ENCODE data around the gene YLPM1.

Gene YLPM1

GRCh38 chr14:74807853-74808545 is 44.9 kb downstream of the YLPM1 start:
- in situ Hi-C loops (cut with MboI; ENCODE audit: low sequenced_read_pairs), result no loop called here
- DNase-seq (ENCODE audit: low spot score in 2 of 2), result no peak
- Histone ChIP-seq H3K9me3 (no peaks in the 10 kb centered on the region), H3K27me3 (ENCODE audit: low read depth) (no peaks in the 10 kb centered on the region), H3K4me1 (no peaks in the 10 kb centered on the region), H3K4me3 (no peak overlapping the region), H3K36me3 (replicated peaks) (peaks cover 44% of the 10 kb centered on the region)

- Histone ChIP-seq H3K27me3 (ENCODE audit: low read depth) (no peaks in the 10 kb centered on the region), H3K36me3 (replicated peaks) (peaks cover 64% of the 10 kb centered on the region), H3K4me1 (no peaks in the 10 kb centered on the region), H3K9me3 (no peaks in the 10 kb centered on the region), H3K4me3 (no peak overlapping the region)
- in situ Hi-C loops (cut with MboI; ENCODE audit: low sequenced_read_pairs), result no loop called here
- DNase-seq (ENCODE audit: low spot score in 2 of 2), result no peak
Observed at GRCh38 chr14:74816124-74816523, 53.0 kb downstream of the YLPM1 start.

GRCh38 chr14:74820288-74820687 is 57.2 kb downstream of the YLPM1 start:
- Histone ChIP-seq H3K9me3 (no peaks in the 10 kb centered on the region), H3K4me1 (no peaks in the 10 kb centered on the region), H3K36me3 (replicated peaks) (peaks cover 45% of the 10 kb centered on the region), H3K4me3 (no peak overlapping the region), H3K27me3 (ENCODE audit: low read depth) (no peaks in the 10 kb centered on the region)
- no peak for DNase-seq (ENCODE audit: low spot score in 2 of 2)
- in situ Hi-C loops (cut with MboI; ENCODE audit: low sequenced_read_pairs), result no loop called here

GRCh38 chr14:74821267-74821915 is 58.3 kb downstream of the YLPM1 start:
- no peaks in the 10 kb centered on the region for H3K27me3 ChIP-seq (ENCODE audit: low read depth)
- in situ Hi-C loops (cut with MboI; ENCODE audit: low sequenced_read_pairs), result no loop called here
- H3K36me3 ChIP-seq (replicated peaks), result peaks cover 37% of the 10 kb centered on the region

GRCh38 chr14:74824997-74825396 is 61.9 kb downstream of the YLPM1 start:
- Histone ChIP-seq H3K9me3 (no peaks in the 10 kb centered on the region), H3K4me1 (peaks cover 2% of the 10 kb centered on the region; the same call in 1 of the 2 replicates), H3K36me3 (replicated peaks) (peaks cover 21% of the 10 kb centered on the region), H3K27me3 (ENCODE audit: low read depth) (no peaks in the 10 kb centered on the region), H3K4me3 (no peak overlapping the region)
- no peak for DNase-seq (ENCODE audit: low spot score in 2 of 2)
- in situ Hi-C loops (cut with MboI; ENCODE audit: low sequenced_read_pairs), result no loop called here

More at GRCh38 chr14:74821267-74821915, 58.3 kb downstream of the YLPM1 start:
- no peak for DNase-seq (ENCODE audit: low spot score in 2 of 2)
- H3K4me1 ChIP-seq, result no peaks in the 10 kb centered on the region
- no peaks in the 10 kb centered on the region for H3K9me3 ChIP-seq
- no peak overlapping the region for H3K4me3 ChIP-seq

GRCh38 chr14:74826574-74826973 is 63.5 kb downstream of the YLPM1 start:
- peaks cover 4% of the 10 kb centered on the region; the same call in 1 of the 2 replicates for H3K4me1 ChIP-seq
- no peak for DNase-seq (ENCODE audit: low spot score in 2 of 2)
- peaks cover 10% of the 10 kb centered on the region for H3K36me3 ChIP-seq (replicated peaks)
- H3K4me3 ChIP-seq, result no peak overlapping the region
- H3K9me3 ChIP-seq, result no peaks in the 10 kb centered on the region
- H3K27me3 ChIP-seq (ENCODE audit: low read depth), result no peaks in the 10 kb centered on the region
- in situ Hi-C loops (cut with MboI; ENCODE audit: low sequenced_read_pairs), result no loop called here

GRCh38 chr14:74829251-74829650 is 66.1 kb downstream of the YLPM1 start:
- no peak for DNase-seq (ENCODE audit: low spot score in 2 of 2)
- Histone ChIP-seq H3K4me3 (no peak overlapping the region), H3K4me1 (peaks cover 4% of the 10 kb centered on the region; the same call in 1 of the 2 replicates), H3K36me3 (replicated peaks) (peaks cover 6% of the 10 kb centered on the region), H3K9me3 (no peaks in the 10 kb centered on the region), H3K27me3 (ENCODE audit: low read depth) (no peaks in the 10 kb centered on the region)
- in situ Hi-C loops (cut with MboI; ENCODE audit: low sequenced_read_pairs), result no loop called here

GRCh38 chr14:74832849-74833248 is 69.7 kb downstream of the YLPM1 start:
- Histone ChIP-seq H3K9me3 (no peaks in the 10 kb centered on the region), H3K27me3 (ENCODE audit: low read depth) (no peaks in the 10 kb centered on the region), H3K4me1 (peaks cover 11% of the 10 kb centered on the region), H3K4me3 (no peak overlapping the region), H3K36me3 (replicated peaks) (peaks cover 2% of the 10 kb centered on the region; the same call in 1 of the 2 replicates)
- DNase-seq (ENCODE audit: low spot score in 2 of 2), result no peak
- in situ Hi-C loops (cut with MboI; ENCODE audit: low sequenced_read_pairs), result no loop called here

- peaks cover 2% of the 10 kb centered on the region; the same call in 1 of the 2 replicates for H3K36me3 ChIP-seq (replicated peaks)
- peaks cover 10% of the 10 kb centered on the region for H3K4me1 ChIP-seq
- H3K27me3 ChIP-seq (ENCODE audit: low read depth), result no peaks in the 10 kb centered on the region
- DNase-seq (ENCODE audit: low spot score in 2 of 2), result no peak
- H3K9me3 ChIP-seq, result no peaks in the 10 kb centered on the region
- H3K4me3 ChIP-seq, result no peak overlapping the region
- in situ Hi-C loops (cut with MboI; ENCODE audit: low sequenced_read_pairs), result no loop called here
Observed at GRCh38 chr14:74834692-74835392, 71.7 kb downstream of the YLPM1 start.

- Histone ChIP-seq H3K4me1 (peaks cover 6% of the 10 kb centered on the region; the same call in 1 of the 2 replicates), H3K9me3 (no peaks in the 10 kb centered on the region), H3K36me3 (replicated peaks) (no peaks in the 10 kb centered on the region; the same call in 1 of the 2 replicates), H3K27me3 (ENCODE audit: low read depth) (no peaks in the 10 kb centered on the region), H3K4me3 (no peak overlapping the region)
- in situ Hi-C loops (cut with MboI; ENCODE audit: low sequenced_read_pairs), result no loop called here
- DNase-seq (ENCODE audit: low spot score in 2 of 2), result no peak
Observed at GRCh38 chr14:74835645-74836250, 72.6 kb downstream of the YLPM1 start.

GRCh38 chr14:74836251-74836960 is 73.3 kb downstream of the YLPM1 start:
- no peaks in the 10 kb centered on the region for H3K9me3 ChIP-seq
- no peaks in the 10 kb centered on the region for H3K27me3 ChIP-seq (ENCODE audit: low read depth)
- in situ Hi-C loops (cut with MboI; ENCODE audit: low sequenced_read_pairs), result no loop called here
- no peak overlapping the region for H3K4me3 ChIP-seq
- no peaks in the 10 kb centered on the region; the same call in 1 of the 2 replicates for H3K36me3 ChIP-seq (replicated peaks)
- peaks cover 6% of the 10 kb centered on the region; the same call in 1 of the 2 replicates for H3K4me1 ChIP-seq
- DNase-seq (ENCODE audit: low spot score in 2 of 2), result no peak

GRCh38 chr14:74838166-74838565 is 75.0 kb downstream of the YLPM1 start:
- Histone ChIP-seq H3K4me1 (peaks cover 6% of the 10 kb centered on the region; the same call in 1 of the 2 replicates), H3K27me3 (ENCODE audit: low read depth) (no peaks in the 10 kb centered on the region), H3K4me3 (no peak overlapping the region), H3K36me3 (replicated peaks) (no peaks in the 10 kb centered on the region; the same call in 1 of the 2 replicates), H3K9me3 (no peaks in the 10 kb centered on the region)
- in situ Hi-C loops (cut with MboI; ENCODE audit: low sequenced_read_pairs), result no loop called here
- no peak for DNase-seq (ENCODE audit: low spot score in 2 of 2)

GRCh38 chr14:74840603-74841030 is 77.5 kb downstream of the YLPM1 start:
- no peaks in the 10 kb centered on the region for H3K9me3 ChIP-seq
- H3K27me3 ChIP-seq (ENCODE audit: low read depth), result no peaks in the 10 kb centered on the region
- DNase-seq (ENCODE audit: low spot score in 2 of 2), result no peak
- no peak overlapping the region for H3K4me3 ChIP-seq
- in situ Hi-C loops (cut with MboI; ENCODE audit: low sequenced_read_pairs), result no loop called here
- H3K4me1 ChIP-seq, result peaks cover 6% of the 10 kb centered on the region; the same call in 1 of the 2 replicates
- no peaks in the 10 kb centered on the region; the same call in 1 of the 2 replicates for H3K36me3 ChIP-seq (replicated peaks)
